G401 (cell line): Measurements from ENCODE around the gene COL9A3. TPM values are rescaled to one million over a fixed set of nuclear protein-coding genes. Genes with fewer than 3 reads are reported as not detected.

Source experiments
- DNase-seq: peaks from one replicate; pipeline ENCODE4 v3.0.0-alpha.2; 2015; ENCODE audit warnings: low spot score
- in situ Hi-C: cut with HindIII; loops from 2 replicates; pipeline ENCODE4 v1.10.0; 2016; ENCODE audit warnings: low sequenced_read_pairs, mixed read lengths
- total RNA-seq: library from RNA; depleted of rRNA; stranded (reverse); fragments of >200 nt; shearing (Covaris generic); gene quantifications from 2 replicates; pipeline ENCODE4 v1.2.3, GENCODE V29; 2014; rRNA removed

The COL9A3 gene
- total RNA-seq, 1 experiment from 2014 or later, result 8.6 TPM

- DNase-seq, result no peak
- in situ Hi-C loops, result no loop called here
Measured at GRCh38 chr20:62885046-62885895, 68.4 kb downstream of the COL9A3 start.

DNA sequence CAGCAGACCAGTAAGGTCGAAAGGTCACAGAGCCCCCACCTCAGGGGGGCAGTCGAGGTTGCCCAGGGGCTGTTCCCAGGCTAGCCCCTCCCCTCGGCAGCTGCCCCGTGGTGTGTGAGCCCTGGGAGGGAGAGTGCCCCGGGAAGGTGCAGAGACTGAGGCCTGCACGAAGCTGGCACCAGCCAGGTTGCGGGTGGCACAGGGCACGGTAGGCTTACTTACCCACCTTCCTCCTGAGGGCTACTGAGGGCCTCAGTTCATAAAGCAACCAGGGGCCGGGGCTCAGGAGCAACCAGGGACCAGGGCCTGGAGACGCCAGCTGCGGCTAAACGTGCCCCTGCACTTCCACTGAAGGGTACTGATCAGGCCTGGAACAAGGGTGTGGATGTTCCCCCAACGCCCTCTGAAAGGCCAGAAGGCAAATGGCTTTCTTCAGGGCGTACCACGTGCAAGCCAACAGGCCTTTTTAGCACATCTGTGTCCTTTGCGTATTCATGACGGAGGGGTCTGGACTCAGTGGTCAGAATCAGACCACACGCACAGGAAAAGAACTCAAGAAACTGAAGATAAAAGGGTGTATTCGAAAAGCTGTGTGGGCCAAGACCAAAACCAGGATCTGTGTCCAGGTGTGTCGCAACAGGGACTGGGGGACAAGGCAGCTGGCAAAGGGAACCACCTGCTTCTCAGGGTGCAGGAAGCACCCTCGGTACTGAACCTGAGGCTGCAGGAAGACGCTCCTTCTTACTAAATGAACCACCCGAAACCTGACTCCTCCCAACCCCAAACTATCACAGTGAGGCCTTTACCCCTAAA is 69.3 kb downstream of the COL9A3 start:
- DNase-seq, result no peak
- in situ Hi-C loops, result no loop called here

GRCh38 chr20:62886709-62887058 is 69.8 kb downstream of the COL9A3 start:
- DNase-seq, result no peak
- in situ Hi-C loops, result no loop called here

GRCh38 chr20:62887152-62887859 is 70.5 kb downstream of the COL9A3 start:
- in situ Hi-C loops, result no loop called here
- no peak for DNase-seq

DNA sequence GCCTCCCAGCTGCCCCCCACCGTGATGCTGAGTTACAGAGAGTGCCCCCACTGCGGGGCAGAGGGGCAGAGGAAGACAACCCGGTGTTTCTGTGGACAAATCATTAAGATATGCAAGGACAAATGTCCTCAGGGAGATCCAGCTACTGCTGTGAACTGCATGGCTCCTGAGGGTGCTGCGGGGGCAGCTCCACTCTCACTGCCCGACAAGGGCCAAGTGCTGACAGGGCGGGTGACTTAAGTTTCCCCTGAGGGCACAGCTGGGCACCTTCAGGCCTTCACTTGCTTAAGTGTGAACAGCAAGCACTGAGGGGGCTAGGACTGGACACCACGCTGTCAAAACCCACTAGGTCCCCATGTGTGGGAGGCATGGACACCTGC is 71.0 kb downstream of the COL9A3 start:
- in situ Hi-C loops, result no loop called here
- no peak for DNase-seq

DNA sequence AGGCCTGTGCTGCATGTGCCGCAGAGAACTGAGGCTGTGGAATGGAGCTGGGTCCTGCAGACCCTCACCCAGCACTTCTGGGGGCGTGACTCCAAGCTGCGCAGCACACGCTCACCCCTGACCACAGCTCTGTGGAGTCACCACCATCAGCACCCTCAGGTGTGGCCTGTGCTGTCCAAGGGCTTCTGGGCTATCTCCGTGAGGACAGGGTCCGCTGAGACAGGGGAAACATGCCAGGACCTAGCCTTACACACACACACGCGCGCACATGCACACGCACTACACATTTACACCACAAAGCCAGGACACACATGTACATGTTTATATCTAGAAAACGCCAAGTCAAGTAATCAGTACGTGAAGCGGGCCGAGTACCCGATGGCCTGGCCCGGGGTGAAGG is 71.6 kb downstream of the COL9A3 start:
- no peak for DNase-seq
- in situ Hi-C loops, result no loop called here

GRCh38 chr20:62888910-62889309 is 72.1 kb downstream of the COL9A3 start:
- in situ Hi-C loops, result no loop called here
- DNase-seq, result no peak

- in situ Hi-C loops, result no loop called here
Measured at GRCh38 chr20:62889411-62889810, 72.6 kb downstream of the COL9A3 start.

DNA sequence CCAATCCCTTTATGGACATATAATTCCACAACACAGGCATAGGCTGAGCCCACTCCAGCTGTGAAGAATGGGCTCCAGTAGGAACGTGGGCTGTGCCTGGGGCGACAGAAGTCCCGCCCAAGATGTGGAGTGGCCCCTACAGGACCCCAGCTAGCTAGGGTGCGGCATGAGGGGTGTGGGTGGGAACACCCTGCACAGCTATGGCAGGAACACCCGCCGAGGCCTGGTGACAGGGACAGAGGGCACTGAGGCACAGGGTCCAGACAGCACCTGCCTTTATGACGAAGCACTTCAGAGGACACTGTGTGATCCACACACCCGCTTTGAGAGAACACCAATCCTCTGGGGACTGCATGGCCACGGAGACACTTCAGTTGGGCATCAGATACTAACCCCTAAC is 73.0 kb downstream of the COL9A3 start:
- no peak for DNase-seq
- in situ Hi-C loops, result no loop called here

More at GRCh38 chr20:62889411-62889810, 72.6 kb downstream of the COL9A3 start:
- DNase-seq, result no peak

GRCh38 chr20:62890444-62890843 is 73.6 kb downstream of the COL9A3 start:
- in situ Hi-C loops, result no loop called here
- DNase-seq, result no peak

Other genes with a start within 250 kb of the COL9A3 start
- 9.2 and 10.3 TPM in 2 replicates for gene SLCO4A1, start 174.5 kb upstream of the COL9A3 start, total RNA-seq
- gene NTSR1, start 108.2 kb upstream of the COL9A3 start, total RNA-seq, result not detected in 2 replicates
- 25.2 and 33.6 TPM in 2 replicates for gene MRGBP, start 20.6 kb upstream of the COL9A3 start, total RNA-seq
- gene OGFR, start 12.2 kb upstream of the COL9A3 start, total RNA-seq, result 43.9 and 45.6 TPM in 2 replicates
- gene TCFL5, start 44.8 kb downstream of the COL9A3 start, total RNA-seq, result 23.0 and 24.2 TPM in 2 replicates
- gene DIDO1, start 109.5 kb downstream of the COL9A3 start, total RNA-seq, result 24.3 and 36.5 TPM in 2 replicates
- gene GID8, start 121.1 kb downstream of the COL9A3 start, total RNA-seq, result 41.0 and 49.2 TPM in 2 replicates
- gene SLC17A9, start 135.7 kb downstream of the COL9A3 start, total RNA-seq, result 1.2 TPM in 1 of 2 replicates, not detected in the other
- not detected in 2 replicates for gene BHLHE23, start 189.9 kb downstream of the COL9A3 start, total RNA-seq